GM12878 (cell line): Measurements from ENCODE around the gene KLRF1. TPM values are rescaled to one million over a fixed set of nuclear protein-coding genes. Genes with fewer than 3 reads are reported as not detected.

Experiments
- BMI1 ChIP-seq: fragments of 450-650 bp; IDR thresholded peaks from 2 replicates; pipeline ENCODE4 v1.6.1; 2016; ENCODE audit warnings: mild to moderate bottlenecking, moderate library complexity, borderline replicate concordance
- CHD1 ChIP-seq: IDR thresholded peaks from 2 replicates; pipeline ENCODE4 v1.6.1; 2012; ENCODE audit warnings: low read depth, low read length, improper control_type of control experiment
- IKZF1 ChIP-seq: fragments of 450-650 bp; conservative IDR thresholded peaks from 2 replicates; pipeline ENCODE4 v1.6.1; 2017; ENCODE audit warnings: antibody characterized with exemption, mild to moderate bottlenecking
- MTA3 ChIP-seq: IDR thresholded peaks from 2 replicates; pipeline ENCODE4 v1.6.1; 2012; ENCODE audit warnings: low read length, inconsistent platforms, borderline replicate concordance
- NFXL1 ChIP-seq: fragments of 450-650 bp; IDR thresholded peaks from 2 replicates; pipeline ENCODE4 v1.6.1; 2017; ENCODE audit warnings: antibody characterized with exemption, mild to moderate bottlenecking, borderline replicate concordance
- POLR2AphosphoS5 ChIP-seq: IDR thresholded peaks from 2 replicates; pipeline ENCODE4 v1.6.1; 2011; ENCODE audit warnings: mild to moderate bottlenecking, low read length, inconsistent platforms
- YBX1 ChIP-seq: fragments of 450-650 bp; IDR thresholded peaks from 2 replicates; pipeline ENCODE4 v1.6.1; 2016; ENCODE audit warnings: antibody characterized with exemption
- ZZZ3 ChIP-seq: IDR thresholded peaks from 2 replicates; pipeline ENCODE4 v1.6.1; 2011; ENCODE audit warnings: low read depth; ENCODE audit not compliant: control insufficient read depth, insufficient read length
- polyA plus RNA-seq, 11 experiments: library from polyadenylated mRNA; depleted of rRNA in 4 of 11; unstranded in 6 of 11; stranded (reverse) in 5 of 11; fragments of >200 nt; fragmentation: Nextera tagmentation in 4 of 11; fragmentation: Illumina TruSeq in 1 of 11; extraction: Ambion mirVana in 4 of 11; extraction: Trizol in 1 of 11; gene quantifications; 1 replicate in 1 of 11; 2 replicates in 10 of 11; pipeline versions ENCODE4 v1.2.1 to v1.2.3, GENCODE V29; 2011 to 2016; ENCODE audit warnings: inconsistent platforms in 2 of 11, missing spikeins in 2 of 11, low read depth in 1 of 11
- total RNA-seq, 4 experiments: library from RNA; depleted of rRNA in 3 of 4; stranded (reverse); fragments of >200 nt in 3 of 4; fragmentation: Illumina TruSeq in 1 of 4; extraction: Trizol in 1 of 4; gene quantifications; 2 replicates each; pipeline versions ENCODE4 v1.2.1 to v1.2.3, GENCODE V29; 2013 to 2021
- TF ChIP-seq, protein P1 (sequence below): IDR thresholded peaks from 2 replicates; pipeline ENCODE4 v1.6.1; 2012; ENCODE audit warnings: improper control_type of control experiment, low read depth, low read length; ENCODE audit not compliant: insufficient replicate concordance

The KLRF1 gene
- total and polyA plus RNA-seq, 10 of the 15 experiments (the other 5 are each of a cell fraction or from before 2014, with no cell fraction given) = 0.13 to 2.0 (median 0.18) TPM; not detected in 6

DNA sequence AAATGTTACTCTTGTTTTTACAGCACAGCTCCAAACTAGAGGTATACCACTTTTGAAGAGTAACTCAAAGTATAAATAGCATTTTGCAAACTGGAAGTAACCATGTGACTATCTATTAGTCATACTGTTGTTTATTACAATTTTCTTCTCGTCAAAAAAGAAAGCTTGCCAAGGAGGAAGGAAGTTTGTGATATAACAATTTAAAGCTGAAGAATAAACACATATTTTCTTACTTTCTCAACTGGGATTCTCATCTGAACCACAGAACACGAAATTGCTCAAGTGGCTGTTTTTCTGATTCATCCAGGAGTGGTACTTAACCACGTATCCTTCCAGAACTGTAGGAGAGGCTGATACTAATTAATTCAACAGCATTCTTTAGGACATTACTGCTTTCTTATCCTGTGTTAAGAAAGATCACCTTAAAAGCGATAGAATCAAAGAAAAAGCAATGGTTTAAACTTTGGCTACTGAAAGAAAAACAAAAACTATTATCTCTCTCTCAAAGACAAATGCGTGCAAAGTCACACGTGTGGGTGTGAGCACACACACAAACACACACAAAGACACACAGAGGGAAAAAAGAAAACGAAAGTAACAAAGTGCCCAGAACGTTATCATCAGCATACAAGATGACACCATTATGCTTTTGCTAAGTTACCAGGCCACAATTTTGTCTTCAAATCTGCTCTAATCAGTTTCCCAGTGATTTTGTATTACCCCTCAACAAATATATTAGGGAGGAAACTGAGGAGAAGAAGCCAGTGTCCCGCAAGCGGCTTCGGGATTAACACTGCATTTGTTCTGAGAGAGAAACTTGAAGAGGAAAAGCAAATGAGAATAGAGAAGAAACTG is 42.3 kb downstream of the KLRF1 start, which contains the start of gene CLEC2B (continued):
- no peak for TF ChIP-seq NFXL1
- no peak for TF ChIP-seq MTA3
- TF ChIP-seq IKZF1 = 0 out of 2 replicates have a peak, but pooled peaks have one; percentile 28
- TF ChIP-seq, protein P1, sequence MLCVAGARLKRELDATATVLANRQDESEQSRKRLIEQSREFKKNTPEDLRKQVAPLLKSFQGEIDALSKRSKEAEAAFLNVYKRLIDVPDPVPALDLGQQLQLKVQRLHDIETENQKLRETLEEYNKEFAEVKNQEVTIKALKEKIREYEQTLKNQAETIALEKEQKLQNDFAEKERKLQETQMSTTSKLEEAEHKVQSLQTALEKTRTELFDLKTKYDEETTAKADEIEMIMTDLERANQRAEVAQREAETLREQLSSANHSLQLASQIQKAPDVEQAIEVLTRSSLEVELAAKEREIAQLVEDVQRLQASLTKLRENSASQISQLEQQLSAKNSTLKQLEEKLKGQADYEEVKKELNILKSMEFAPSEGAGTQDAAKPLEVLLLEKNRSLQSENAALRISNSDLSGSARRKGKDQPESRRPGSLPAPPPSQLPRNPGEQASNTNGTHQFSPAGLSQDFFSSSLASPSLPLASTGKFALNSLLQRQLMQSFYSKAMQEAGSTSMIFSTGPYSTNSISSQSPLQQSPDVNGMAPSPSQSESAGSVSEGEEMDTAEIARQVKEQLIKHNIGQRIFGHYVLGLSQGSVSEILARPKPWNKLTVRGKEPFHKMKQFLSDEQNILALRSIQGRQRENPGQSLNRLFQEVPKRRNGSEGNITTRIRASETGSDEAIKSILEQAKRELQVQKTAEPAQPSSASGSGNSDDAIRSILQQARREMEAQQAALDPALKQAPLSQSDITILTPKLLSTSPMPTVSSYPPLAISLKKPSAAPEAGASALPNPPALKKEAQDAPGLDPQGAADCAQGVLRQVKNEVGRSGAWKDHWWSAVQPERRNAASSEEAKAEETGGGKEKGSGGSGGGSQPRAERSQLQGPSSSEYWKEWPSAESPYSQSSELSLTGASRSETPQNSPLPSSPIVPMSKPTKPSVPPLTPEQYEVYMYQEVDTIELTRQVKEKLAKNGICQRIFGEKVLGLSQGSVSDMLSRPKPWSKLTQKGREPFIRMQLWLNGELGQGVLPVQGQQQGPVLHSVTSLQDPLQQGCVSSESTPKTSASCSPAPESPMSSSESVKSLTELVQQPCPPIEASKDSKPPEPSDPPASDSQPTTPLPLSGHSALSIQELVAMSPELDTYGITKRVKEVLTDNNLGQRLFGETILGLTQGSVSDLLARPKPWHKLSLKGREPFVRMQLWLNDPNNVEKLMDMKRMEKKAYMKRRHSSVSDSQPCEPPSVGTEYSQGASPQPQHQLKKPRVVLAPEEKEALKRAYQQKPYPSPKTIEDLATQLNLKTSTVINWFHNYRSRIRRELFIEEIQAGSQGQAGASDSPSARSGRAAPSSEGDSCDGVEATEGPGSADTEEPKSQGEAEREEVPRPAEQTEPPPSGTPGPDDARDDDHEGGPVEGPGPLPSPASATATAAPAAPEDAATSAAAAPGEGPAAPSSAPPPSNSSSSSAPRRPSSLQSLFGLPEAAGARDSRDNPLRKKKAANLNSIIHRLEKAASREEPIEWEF = no peak
- no peak for TF ChIP-seq POLR2AphosphoS5
- no peak for TF ChIP-seq ZZZ3
- TF ChIP-seq CHD1 = no peak
- no peak for TF ChIP-seq YBX1
- no peak; the same call in 1 of the 2 replicates for TF ChIP-seq BMI1
